Tibial nerve (tissue), 4 donors: ENCODE results near the gene PRICKLE1.

Experiments
- CTCF ChIP-seq, 5 experiments: fragments of 200-600 bp in 3 of 5; fragments of 450-650 bp in 2 of 5; sonication (generic) in 3 of 5; IDR thresholded peaks; one replicate each; pipeline ENCODE4 v1.5.1; 2016 to 2019; ENCODE audit warnings: antibody characterized with exemption in 5 of 5, mild to moderate bottlenecking in 3 of 5, moderate library complexity in 2 of 5
- EP300 ChIP-seq, 2 donors: sonication (generic); formaldehyde crosslinking; IDR thresholded peaks; one replicate each; pipeline ENCODE4 v1.6.1; 2017; ENCODE audit warnings: antibody characterized with exemption in 2 of 2, mild to moderate bottlenecking in 1 of 2
- POLR2A ChIP-seq, 2 donors: fragments of 450-650 bp; IDR thresholded peaks; one replicate each; pipeline ENCODE4 v1.6.1; 2017; ENCODE audit warnings: antibody characterized with exemption in 2 of 2, mild to moderate bottlenecking in 2 of 2, moderate library complexity in 2 of 2

- no peak for TF ChIP-seq CTCF (IDR thresholded peaks at IDR 0.05)
- TF ChIP-seq POLR2A (IDR thresholded peaks at IDR 0.05): no peak
- TF ChIP-seq EP300 (IDR thresholded peaks at IDR 0.05): no peak
Measured at GRCh38 chr12:42475106-42475505, 114.4 kb downstream of the PRICKLE1 start.
